Spleen (tissue), 11 donors: ENCODE measurements around the gene PLPP2. TPM values are rescaled to one million over a fixed set of nuclear protein-coding genes. Genes with fewer than 3 reads are reported as not detected.
"Not testable (repeated sequence)": the region's sequence is repeated elsewhere in the genome, so short reads cannot be mapped to it uniquely, and the experiment has no call there.

Experiments used
- DNase-seq: peaks from one replicate; pipeline ENCODE4 v3.0.0-alpha.2; 2020
- H3K27ac ChIP-seq, 8 donors: fragments of 200-600 bp; sonication (generic) in 7 of 8; 1 replicate in 4 of 8; 2 replicates in 4 of 8; pipeline versions ENCODE4 v1.5.0 to v1.8.0; 2016 to 2021; ENCODE audit warnings: inconsistent platforms in 4 of 8, mild to moderate bottlenecking in 4 of 8, moderate library complexity in 1 of 8
- H3K27me3 ChIP-seq, 7 donors: fragments of 200-600 bp; sonication (generic) in 6 of 7; replicated peaks in 1 of 7; 1 replicate in 4 of 7; 2 replicates in 3 of 7; pipeline versions ENCODE4 v1.5.0 to v1.8.0; 2016 to 2021; ENCODE audit warnings: inconsistent platforms in 3 of 7, mild to moderate bottlenecking in 1 of 7
- H3K36me3 ChIP-seq, 6 donors: fragments of 200-600 bp; sonication (generic) in 5 of 6; 1 replicate in 4 of 6; 2 replicates in 2 of 6; pipeline versions ENCODE4 v1.5.0 to v1.8.0; 2016 to 2021; ENCODE audit warnings: inconsistent platforms in 2 of 6
- H3K4me1 ChIP-seq, 6 donors: fragments of 200-600 bp; sonication (generic) in 5 of 6; 1 replicate in 3 of 6; 2 replicates in 3 of 6; pipeline versions ENCODE4 v1.5.0 to v1.8.0; 2016 to 2021; ENCODE audit warnings: inconsistent platforms in 3 of 6
- H3K4me3 ChIP-seq, 8 donors: fragments of 200-600 bp; sonication (generic) in 7 of 8; 1 replicate in 4 of 8; 2 replicates in 4 of 8; pipeline versions ENCODE4 v1.5.0 to v1.8.0; 2016 to 2021; ENCODE audit warnings: inconsistent platforms in 4 of 8, mild to moderate bottlenecking in 4 of 8, moderate library complexity in 2 of 8
- H3K9me3 ChIP-seq, 8 donors: fragments of 200-600 bp; sonication (generic) in 7 of 8; 1 replicate in 4 of 8; 2 replicates in 4 of 8; pipeline versions ENCODE4 v1.5.0 to v1.8.0; 2016 to 2021; ENCODE audit warnings: inconsistent platforms in 4 of 8
- POLR2A ChIP-seq, 3 donors: fragments of 450-650 bp; IDR thresholded peaks; one replicate each; pipeline ENCODE4 v1.5.1; 2017; ENCODE audit warnings: antibody characterized with exemption in 3 of 3, mild to moderate bottlenecking in 1 of 3
- POLR2AphosphoS5 ChIP-seq, 3 donors: sonication (generic); formaldehyde crosslinking; IDR thresholded peaks; one replicate each; pipeline ENCODE4 v1.5.1; 2017; ENCODE audit warnings: antibody characterized with exemption in 3 of 3
- WGBS, 5 donors: extraction: QIAGEN DNeasy Blood & Tissue Kit in 3 of 5; methylation state at CpG; one replicate each; pipeline versions ENCODE4 v1.1.5 to v1.1.7; 2013 to 2018; 5-methylcytosine and 5-hydroxymethylcytosine counted together
- intact Hi-C: fragments of 100-400 bp; cut with DNase I; formaldehyde crosslinking; loops from one replicate; pipeline ENCODE4 v1.15.0; 2023; ENCODE audit warnings: low total_unique reads
- polyA plus RNA-seq, 3 donors: library from polyadenylated mRNA; stranded (reverse); fragments of 200-250 nt; gene quantifications; one replicate each; pipeline ENCODE4 v1.2.1, GENCODE V29; 2013
- total RNA-seq, 7 donors: library from RNA; depleted of rRNA in 3 of 7; stranded (reverse); fragments of >200 nt in 3 of 7; fragmentation: NEBNext Ultra II Directional in 4 of 7; extraction: Animal tissue kit (Norgen Biotek cat#: 25700) in 4 of 7; gene quantifications; one replicate each; pipeline versions ENCODE4 v1.1.0 to v1.2.1, GENCODE V29; 2016 to 2021
- TF ChIP-seq, protein P1 (sequence below), 11 experiments: fragments of 200-600 bp in 7 of 11; fragments of 450-650 bp in 4 of 11; sonication (generic) in 4 of 11; IDR thresholded peaks in 8 of 11; conservative IDR thresholded peaks in 3 of 11; 1 replicate in 7 of 11; 2 replicates in 4 of 11; pipeline versions ENCODE4 v1.4.0 to v1.8.0; 2016 to 2021; ENCODE audit warnings: antibody characterized with exemption in 11 of 11, inconsistent platforms in 4 of 11, mild to moderate bottlenecking in 1 of 11
- donor health status: healthy with polysubstance abuse.
- donor health status: DM: no; HTN: no; CAD: no; lungs with moderate emphysema.
- donor health status: DM: no; HTN: no; CAD: no.
- donor health status: Bipolar disorder and iron deficiency.
- donor health status: healthy.
- donor health status: DM: no; HTN: no; CAD: no.
- donor health status: DM: yes; HTN: yes; CAD: no.

Gene PLPP2
- total and polyA plus RNA-seq, 10 donors, result 1.2 to 27.7 (median 4.1) TPM

DNA sequence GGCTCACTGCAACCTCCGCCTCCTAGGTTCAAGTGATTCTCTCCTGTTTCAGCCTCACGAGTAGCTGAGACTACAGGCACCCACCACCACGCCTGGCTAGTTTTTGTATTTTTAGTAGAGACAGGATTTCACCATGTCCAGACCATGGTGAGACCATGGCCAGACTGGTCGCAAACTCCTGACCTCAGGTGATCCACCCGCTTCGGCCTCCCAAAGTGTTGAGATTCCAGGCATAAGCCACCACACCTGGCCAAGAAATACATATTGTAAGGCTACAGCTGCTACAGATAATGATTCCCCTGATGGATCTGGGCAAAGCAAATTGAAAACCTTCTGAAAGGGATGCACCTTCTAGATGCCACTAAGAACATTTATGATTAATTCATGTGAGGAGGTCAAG lies 17.8 kb downstream of the PLPP2 start:
- TF ChIP-seq, protein P1, sequence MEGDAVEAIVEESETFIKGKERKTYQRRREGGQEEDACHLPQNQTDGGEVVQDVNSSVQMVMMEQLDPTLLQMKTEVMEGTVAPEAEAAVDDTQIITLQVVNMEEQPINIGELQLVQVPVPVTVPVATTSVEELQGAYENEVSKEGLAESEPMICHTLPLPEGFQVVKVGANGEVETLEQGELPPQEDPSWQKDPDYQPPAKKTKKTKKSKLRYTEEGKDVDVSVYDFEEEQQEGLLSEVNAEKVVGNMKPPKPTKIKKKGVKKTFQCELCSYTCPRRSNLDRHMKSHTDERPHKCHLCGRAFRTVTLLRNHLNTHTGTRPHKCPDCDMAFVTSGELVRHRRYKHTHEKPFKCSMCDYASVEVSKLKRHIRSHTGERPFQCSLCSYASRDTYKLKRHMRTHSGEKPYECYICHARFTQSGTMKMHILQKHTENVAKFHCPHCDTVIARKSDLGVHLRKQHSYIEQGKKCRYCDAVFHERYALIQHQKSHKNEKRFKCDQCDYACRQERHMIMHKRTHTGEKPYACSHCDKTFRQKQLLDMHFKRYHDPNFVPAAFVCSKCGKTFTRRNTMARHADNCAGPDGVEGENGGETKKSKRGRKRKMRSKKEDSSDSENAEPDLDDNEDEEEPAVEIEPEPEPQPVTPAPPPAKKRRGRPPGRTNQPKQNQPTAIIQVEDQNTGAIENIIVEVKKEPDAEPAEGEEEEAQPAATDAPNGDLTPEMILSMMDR (IDR thresholded peaks at IDR 0.05 in 8 of 11, conservative IDR thresholded peaks at IDR 0.05 in 3 of 11), result no peak
- TF ChIP-seq POLR2AphosphoS5 (IDR thresholded peaks at IDR 0.05) (no peak), POLR2A (IDR thresholded peaks at IDR 0.05) (no peak)
- Histone ChIP-seq H3K27ac (no peak overlapping the region), H3K4me3 (no peak overlapping the region), H3K36me3 (no peaks in the 10 kb centered on the region), H3K27me3 (peaks cover 0 to 61% (median 7%) of the 10 kb centered on the region in 7 donors), H3K9me3 (no peaks in the 10 kb centered on the region), H3K4me1 (no peaks in the 10 kb centered on the region)
- 79 to 93% (median 89%) methylated on average over 6 of the region's 6 CpGs for WGBS, 5 donors
- intact Hi-C loops, result no loop called here
- DNase-seq, result no peak

DNA sequence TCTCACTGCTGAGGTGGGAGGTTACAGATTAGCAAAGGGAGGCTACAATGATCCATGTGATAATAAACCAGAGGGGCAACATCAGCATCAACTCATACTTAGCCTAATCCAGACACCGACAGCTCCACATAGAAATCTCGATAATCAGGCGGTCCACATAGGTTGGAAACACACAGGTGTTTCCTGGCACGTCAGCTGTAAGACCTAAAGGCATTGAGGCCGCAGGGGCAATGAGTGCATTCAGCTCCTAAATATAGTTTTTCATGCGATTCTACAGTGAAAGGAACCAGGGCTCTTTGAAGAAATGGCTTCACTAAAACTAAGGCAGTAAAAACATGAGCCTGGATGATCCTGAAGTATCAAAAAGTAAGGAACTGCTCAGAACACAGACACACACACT lies 19.3 kb downstream of the PLPP2 start:
- DNase-seq, result no peak
- Histone ChIP-seq H3K4me3 (no peak overlapping the region), H3K27me3 (peaks cover 0 to 61% (median 14%) of the 10 kb centered on the region in 7 donors), H3K27ac (no peak overlapping the region), H3K36me3 (no peaks in the 10 kb centered on the region), H3K9me3 (no peaks in the 10 kb centered on the region), H3K4me1 (peaks cover 0 to 11% (median 10%) of the 10 kb centered on the region in 6 donors)
- WGBS, 5 donors, result 19 to 36% (median 27%) methylated on average over 6 of the region's 6 CpGs
- intact Hi-C loops, result no loop called here
- TF ChIP-seq, protein P1 (IDR thresholded peaks at IDR 0.05 in 8 of 11, conservative IDR thresholded peaks at IDR 0.05 in 3 of 11), result no peak
- TF ChIP-seq POLR2AphosphoS5 (IDR thresholded peaks at IDR 0.05), result no peak
- TF ChIP-seq POLR2A (IDR thresholded peaks at IDR 0.05), result no peak

DNA sequence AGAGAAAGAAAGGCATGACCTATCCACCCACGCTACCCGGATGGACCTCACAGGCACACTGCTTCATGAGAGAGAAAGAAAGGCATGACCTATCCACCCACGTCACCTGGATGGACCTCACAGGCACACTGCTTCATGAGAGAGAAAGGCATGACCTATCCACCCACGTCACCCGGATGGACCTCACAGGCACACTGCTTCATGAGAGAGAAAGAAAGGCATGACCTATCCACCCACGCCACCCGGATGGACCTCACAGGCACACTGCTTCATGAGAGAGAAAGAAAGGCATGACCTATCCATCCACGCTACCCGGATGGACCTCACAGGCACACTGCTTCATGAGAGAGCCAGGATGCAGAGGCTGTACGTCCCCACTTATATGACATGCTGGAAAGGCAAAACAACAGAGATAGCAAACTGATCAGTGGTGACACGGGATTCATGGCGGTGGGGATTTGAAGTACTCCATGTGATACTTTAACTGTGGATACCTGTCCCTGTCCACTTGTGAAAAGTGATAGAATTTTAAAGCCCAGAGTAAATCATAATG lies 20.4 kb downstream of the PLPP2 start:
- WGBS, 5 donors, result 76 to 83% (median 79%) methylated on average over 6 to 11 of the region's 12 CpGs
- Histone ChIP-seq H3K4me1 (peaks cover 0 to 16% (median 13%) of the 10 kb centered on the region in 6 donors), H3K27me3 (peaks cover 0 to 69% (median 20%) of the 10 kb centered on the region in 7 donors)
- DNase-seq, H3K27ac ChIP-seq, H3K36me3 ChIP-seq, H3K9me3 ChIP-seq, H3K4me3 ChIP-seq, intact Hi-C loops: not testable (repeated sequence)

DNA sequence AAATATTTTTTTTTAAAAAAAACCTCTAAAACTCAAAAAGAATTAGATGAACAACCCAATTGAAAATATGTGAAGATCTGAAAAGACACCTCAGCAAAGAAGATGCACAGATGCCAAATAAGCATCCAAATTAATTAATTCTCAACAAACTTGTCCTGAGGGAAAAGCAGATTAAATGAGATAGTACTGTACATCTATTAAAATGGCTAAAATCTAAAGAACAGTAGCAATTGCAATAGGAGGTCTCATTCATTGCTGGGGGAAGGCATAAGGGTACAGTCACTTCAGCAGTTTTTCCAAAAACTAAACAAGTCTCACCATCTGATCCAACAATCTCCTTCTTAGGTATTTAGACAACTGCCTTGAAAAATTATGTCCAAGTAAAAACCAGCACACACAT lies 22.0 kb downstream of the PLPP2 start:
- no peak overlapping the region for H3K4me3 ChIP-seq

More for the DNA sequence above, 22.0 kb downstream of the PLPP2 start:
- no peak for DNase-seq
- Histone ChIP-seq H3K9me3 (no peaks in the 10 kb centered on the region), H3K36me3 (no peaks in the 10 kb centered on the region), H3K27me3 (peaks cover 0 to 72% (median 29%) of the 10 kb centered on the region in 7 donors), H3K27ac (no peak overlapping the region), H3K4me1 (peaks cover 0 to 16% (median 13%) of the 10 kb centered on the region in 6 donors)
- no peak for TF ChIP-seq POLR2AphosphoS5 (IDR thresholded peaks at IDR 0.05)
- TF ChIP-seq POLR2A (IDR thresholded peaks at IDR 0.05), result no peak
- TF ChIP-seq, protein P1 (IDR thresholded peaks at IDR 0.05 in 8 of 11, conservative IDR thresholded peaks at IDR 0.05 in 3 of 11), result no peak
- intact Hi-C loops, result no loop called here
